Glomerular visceral epithelial cell (primary cell): ENCODE measurements around the gene TAS1R3.
"Not testable (repeated sequence)": the region's sequence is repeated elsewhere in the genome, so short reads cannot be mapped to it uniquely, and the experiment has no call there.

ENCODE experiments used
- DNase-seq: peaks from one replicate; pipeline ENCODE4 v3.0.0-alpha.2; 2016; ENCODE audit errors: extremely low spot score

Gene TAS1R3

GRCh38 chr1:1354271-1355247 is 23.5 kb downstream of the TAS1R3 start:
- no peak for DNase-seq

- no peak for DNase-seq
Measured at GRCh38 chr1:1355416-1355815, 24.3 kb downstream of the TAS1R3 start.

- no peak for DNase-seq
Measured at GRCh38 chr1:1356166-1356795, 25.2 kb downstream of the TAS1R3 start.

GRCh38 chr1:1356796-1357401 is 25.8 kb downstream of the TAS1R3 start:
- DNase-seq, result no peak

- DNase-seq, result no peak
Measured at GRCh38 chr1:1357871-1358432, 26.9 kb downstream of the TAS1R3 start.

- DNase-seq, result no peak
Measured at GRCh38 chr1:1358433-1359271, 27.6 kb downstream of the TAS1R3 start, which contains the start of gene MXRA8. MXRA8 (minus strand) TSS chr1:1358555; CDS start chr1:1358504, 51 bp downstream.

- no peak for DNase-seq
Measured at GRCh38 chr1:1359308-1359663, 28.2 kb downstream of the TAS1R3 start.

- DNase-seq, result peak; percentile 32
Measured at GRCh38 chr1:1359664-1360468, 28.8 kb downstream of the TAS1R3 start.

GRCh38 chr1:1360506-1361169 is 29.6 kb downstream of the TAS1R3 start:
- DNase-seq, result peak; percentile 93

- no peak for DNase-seq
Measured at GRCh38 chr1:1361233-1361981, 30.3 kb downstream of the TAS1R3 start.

GRCh38 chr1:1361982-1362423 is 30.9 kb downstream of the TAS1R3 start:
- DNase-seq, result peak; percentile 65

- no peak for DNase-seq
Measured at GRCh38 chr1:1364266-1364665, 33.2 kb downstream of the TAS1R3 start.

GRCh38 chr1:1365875-1366698 is 35.0 kb downstream of the TAS1R3 start:
- DNase-seq, result no peak

- DNase-seq, result no peak
Measured at GRCh38 chr1:1366699-1367066, 35.6 kb downstream of the TAS1R3 start.

- DNase-seq, result no peak
Measured at GRCh38 chr1:1367315-1367714, 36.2 kb downstream of the TAS1R3 start.

GRCh38 chr1:1370094-1370493 is 39.0 kb downstream of the TAS1R3 start:
- not testable (repeated sequence) for DNase-seq

GRCh38 chr1:1370771-1371300 is 39.8 kb downstream of the TAS1R3 start:
- no peak for DNase-seq

- DNase-seq, result no peak
Measured at GRCh38 chr1:1371364-1371745, 40.3 kb downstream of the TAS1R3 start.
